ENCODE data around the gene SLC25A20.

DNA sequence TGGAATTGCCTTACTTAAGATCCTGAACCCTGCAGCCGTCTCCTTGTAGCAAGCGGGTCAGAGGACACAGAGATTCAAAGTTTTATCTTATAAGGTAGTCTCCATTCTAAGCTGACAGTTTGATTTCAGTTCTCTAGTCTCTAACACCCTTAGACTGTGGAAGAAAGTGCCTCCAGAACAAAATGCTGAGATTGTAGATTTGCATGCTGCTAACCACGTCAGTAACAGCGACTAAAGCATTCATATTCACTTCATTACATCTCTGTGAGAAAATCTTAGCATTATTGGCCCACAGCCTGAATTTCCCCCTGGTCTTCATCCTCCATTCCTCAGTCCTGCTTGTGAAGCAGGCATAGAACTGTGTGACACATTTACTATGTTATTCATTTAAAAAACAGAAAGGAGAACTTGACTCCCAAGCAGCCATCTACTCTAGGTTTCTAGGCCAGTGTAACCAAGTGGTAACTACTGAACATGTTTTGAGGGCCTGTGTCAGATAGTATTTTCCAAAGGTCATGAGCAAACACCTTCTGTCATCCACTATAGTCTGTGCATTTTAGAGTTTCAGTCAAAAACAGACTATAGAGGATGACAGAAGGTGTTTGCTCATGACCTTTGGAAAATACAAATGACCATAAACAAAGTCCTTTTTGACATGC lies 47.3 kb upstream of the SLC25A20 start:
- no peak for TF ChIP-seq EZH2 (IDR thresholded peaks at IDR 0.05; ENCODE audit: borderline replicate concordance, insufficient read depth, low read length, poor library complexity, severe bottlenecking)
- TF ChIP-seq TAF1 (IDR thresholded peaks at IDR 0.05; ENCODE audit: low read depth): no peak
- TF ChIP-seq, protein P1, sequence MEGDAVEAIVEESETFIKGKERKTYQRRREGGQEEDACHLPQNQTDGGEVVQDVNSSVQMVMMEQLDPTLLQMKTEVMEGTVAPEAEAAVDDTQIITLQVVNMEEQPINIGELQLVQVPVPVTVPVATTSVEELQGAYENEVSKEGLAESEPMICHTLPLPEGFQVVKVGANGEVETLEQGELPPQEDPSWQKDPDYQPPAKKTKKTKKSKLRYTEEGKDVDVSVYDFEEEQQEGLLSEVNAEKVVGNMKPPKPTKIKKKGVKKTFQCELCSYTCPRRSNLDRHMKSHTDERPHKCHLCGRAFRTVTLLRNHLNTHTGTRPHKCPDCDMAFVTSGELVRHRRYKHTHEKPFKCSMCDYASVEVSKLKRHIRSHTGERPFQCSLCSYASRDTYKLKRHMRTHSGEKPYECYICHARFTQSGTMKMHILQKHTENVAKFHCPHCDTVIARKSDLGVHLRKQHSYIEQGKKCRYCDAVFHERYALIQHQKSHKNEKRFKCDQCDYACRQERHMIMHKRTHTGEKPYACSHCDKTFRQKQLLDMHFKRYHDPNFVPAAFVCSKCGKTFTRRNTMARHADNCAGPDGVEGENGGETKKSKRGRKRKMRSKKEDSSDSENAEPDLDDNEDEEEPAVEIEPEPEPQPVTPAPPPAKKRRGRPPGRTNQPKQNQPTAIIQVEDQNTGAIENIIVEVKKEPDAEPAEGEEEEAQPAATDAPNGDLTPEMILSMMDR (IDR thresholded peaks at IDR 0.05; ENCODE audit: poor library complexity, severe bottlenecking): no peak
- no peak for TF ChIP-seq EP300 (conservative IDR thresholded peaks at IDR 0.05; ENCODE audit: poor library complexity, severe bottlenecking)
